IMR-90 (cell line): ENCODE results near the gene PRSS22. TPM values are rescaled to one million over a fixed set of nuclear protein-coding genes. Genes with fewer than 3 reads are reported as not detected.

Experiments used
- ATAC-seq: fragments of 200-7000 bp; cut with Tn5 transposase; 2 replicates; pipeline ENCODE4 v1.9.1; 2020; ENCODE audit warnings: low read depth, mild to moderate bottlenecking, moderate library complexity
- BruUV-seq: library from RNA; stranded (reverse); fragments of 400-500 nt; replicated peaks from 2 replicates; lab custom pipeline; 2021; lab: Mats Ljungman, UMichigan
- CTCF ChIA-PET: fragments of 300-600 bp; formaldehyde crosslinking; extraction: SDS; loops from one replicate; lab custom pipeline; 2021; ENCODE audit warnings: antibody characterized with exemption; lab: Yijun Ruan, JAX
- POLR2A ChIA-PET: fragments of 300-600 bp; sonication (Branson Sonifier 250); formaldehyde crosslinking; loops from one replicate; lab custom pipeline; 2022; ENCODE audit warnings: antibody characterized with exemption; ENCODE audit not compliant: unreplicated experiment; lab: Charles Lee
- DNase-seq: peaks from one replicate; pipeline ENCODE4 v3.0.0; 2013
- H2AFZ ChIP-seq: replicated peaks from 2 replicates; pipeline ENCODE3; 2013; ENCODE audit warnings: low read length, mild to moderate bottlenecking; ENCODE audit not compliant: poor library complexity
- H2AK5ac ChIP-seq: 2 replicates; pipeline ENCODE4 v1.6.1; 2013; ENCODE audit warnings: low read depth, low read length, inconsistent platforms
- H2AK9ac ChIP-seq: replicated peaks from 2 replicates; pipeline ENCODE3; 2013; ENCODE audit warnings: mild to moderate bottlenecking, low read depth, low read length, moderate library complexity; ENCODE audit not compliant: poor library complexity
- H2BK120ac ChIP-seq: 2 replicates; pipeline ENCODE4 v1.6.1; 2013; ENCODE audit warnings: low read depth, low read length, inconsistent platforms
- H2BK15ac ChIP-seq: 3 replicates; pipeline ENCODE4 v1.6.1; 2013; ENCODE audit warnings: low read depth, low read length, inconsistent platforms
- H2BK20ac ChIP-seq: 2 replicates; pipeline ENCODE4 v1.6.1; 2013; ENCODE audit warnings: low read depth, mild to moderate bottlenecking, inconsistent platforms, low read length, moderate library complexity
- H2BK5ac ChIP-seq: 2 replicates; pipeline ENCODE4 v1.6.1; 2013; ENCODE audit warnings: mild to moderate bottlenecking, low read depth, low read length, inconsistent platforms; ENCODE audit not compliant: poor library complexity, severe bottlenecking
- H3K14ac ChIP-seq: replicated peaks from 2 replicates; pipeline ENCODE4 v1.6.1; 2013; ENCODE audit warnings: low read depth, low read length, inconsistent platforms
- H3K18ac ChIP-seq: 2 replicates; pipeline ENCODE4 v1.6.1; 2013; ENCODE audit warnings: low read depth, low read length, control low read depth
- H3K23ac ChIP-seq: 2 replicates; pipeline ENCODE4 v1.6.1; 2013; ENCODE audit warnings: low read depth, low read length, inconsistent platforms
- H3K27ac ChIP-seq: 2 replicates; pipeline ENCODE4 v1.5.1; 2013; ENCODE audit warnings: mild to moderate bottlenecking, control low read depth, low read length; ENCODE audit not compliant: insufficient read depth
- H3K27me3 ChIP-seq: 2 replicates; pipeline ENCODE4 v1.6.1; 2013; ENCODE audit warnings: low read length; ENCODE audit not compliant: control insufficient read depth, insufficient read depth
- H3K36me3 ChIP-seq: 2 replicates; pipeline ENCODE4 v1.6.1; 2013; ENCODE audit warnings: low read length, mixed read lengths; ENCODE audit not compliant: control insufficient read depth, insufficient read depth
- H3K4ac ChIP-seq: 2 replicates; pipeline ENCODE4 v1.6.1; 2013; ENCODE audit warnings: low read depth, low read length, inconsistent platforms
- H3K4me1 ChIP-seq: 2 replicates; pipeline ENCODE4 v1.6.1; 2013; ENCODE audit warnings: low read length, mixed read lengths; ENCODE audit not compliant: control insufficient read depth, insufficient read depth
- H3K4me2 ChIP-seq: 2 replicates; pipeline ENCODE4 v1.6.1; 2013; ENCODE audit warnings: low read depth, mild to moderate bottlenecking, control low read depth, low read length, moderate library complexity
- H3K4me3 ChIP-seq: 2 replicates; pipeline ENCODE4 v1.5.1; 2013; ENCODE audit warnings: low read depth, mild to moderate bottlenecking, control low read depth, low read length, moderate library complexity; ENCODE audit not compliant: insufficient read depth
- H3K56ac ChIP-seq: 2 replicates; pipeline ENCODE4 v1.6.1; 2013; ENCODE audit warnings: low read length, inconsistent platforms; ENCODE audit not compliant: insufficient read depth; ENCODE audit errors: extremely low read depth
- H3K79me1 ChIP-seq, 2 experiments: 2 replicates each; pipeline ENCODE4 v1.6.1; 2013; ENCODE audit warnings: low read length in 2 of 2, inconsistent platforms in 1 of 2, low read depth in 1 of 2
- H3K9ac ChIP-seq: 2 replicates; pipeline ENCODE4 v1.6.1; 2013; ENCODE audit warnings: low read depth, low read length, control low read depth
- H3K9me1 ChIP-seq: 2 replicates; pipeline ENCODE4 v1.6.1; 2013; ENCODE audit warnings: low read length, inconsistent platforms; ENCODE audit not compliant: insufficient read depth
- H3K9me3 ChIP-seq: 2 replicates; pipeline ENCODE4 v1.6.1; 2013; ENCODE audit warnings: low read length; ENCODE audit not compliant: control insufficient read depth, insufficient read depth
- H4K20me1 ChIP-seq: 2 replicates; pipeline ENCODE4 v1.6.1; 2013; ENCODE audit warnings: low read length, inconsistent platforms; ENCODE audit not compliant: insufficient read depth
- H4K5ac ChIP-seq: 2 replicates; pipeline ENCODE4 v1.6.1; 2013; ENCODE audit warnings: mild to moderate bottlenecking, low read depth, low read length, control low read depth
- H4K8ac ChIP-seq, 2 experiments: 2 replicates each; pipeline ENCODE4 v1.6.1; 2013; ENCODE audit warnings: low read depth in 2 of 2, low read length in 2 of 2, control low read depth in 1 of 2, inconsistent platforms in 1 of 2
- H4K91ac ChIP-seq: 2 replicates; pipeline ENCODE4 v1.6.1; 2013; ENCODE audit warnings: low read depth, low read length, inconsistent platforms; ENCODE audit not compliant: insufficient read depth
- CEBPB ChIP-seq: IDR thresholded peaks from 2 replicates; pipeline ENCODE4 v1.6.1; 2012; ENCODE audit warnings: low read depth, low read length, improper control_type of control experiment
- MAZ ChIP-seq: IDR thresholded peaks from 2 replicates; pipeline ENCODE4 v1.6.1; 2012; ENCODE audit warnings: low read depth, mild to moderate bottlenecking, low read length, improper control_type of control experiment, moderate library complexity, borderline replicate concordance
- MXI1 ChIP-seq: IDR thresholded peaks from 2 replicates; pipeline ENCODE4 v1.6.1; 2012; ENCODE audit warnings: low read depth, mild to moderate bottlenecking, low read length, moderate library complexity, borderline replicate concordance
- NFE2L2 ChIP-seq: fragments of 150-350 bp; IDR thresholded peaks from 2 replicates; pipeline ENCODE4 v1.6.1; 2016; ENCODE audit warnings: low read depth, mild to moderate bottlenecking, low read length
- POLR2A ChIP-seq: IDR thresholded peaks from 2 replicates; pipeline ENCODE4 v1.6.1; 2012; ENCODE audit warnings: mild to moderate bottlenecking, low read depth, low read length
- RAD21 ChIP-seq: IDR thresholded peaks from 2 replicates; pipeline ENCODE4 v1.6.1; 2012; ENCODE audit warnings: low read length, improper control_type of control experiment
- RCOR1 ChIP-seq: IDR thresholded peaks from 2 replicates; pipeline ENCODE4 v1.6.1; 2012; ENCODE audit warnings: mild to moderate bottlenecking, low read length, improper control_type of control experiment; ENCODE audit not compliant: insufficient replicate concordance
- RFX5 ChIP-seq: IDR thresholded peaks from 2 replicates; pipeline ENCODE4 v1.8.0; 2012; ENCODE audit warnings: low read depth, mild to moderate bottlenecking, low read length, moderate library complexity
- SMC3 ChIP-seq: fragments of 150-350 bp; IDR thresholded peaks from 2 replicates; pipeline ENCODE4 v1.6.1; 2016; ENCODE audit warnings: low read depth, mild to moderate bottlenecking, antibody characterized with exemption, low read length, moderate library complexity
- WGBS, 2 experiments: methylation state at CpG; one replicate each; pipeline versions ENCODE4 v1.1.5 to v1.1.7; 2013; ENCODE audit warnings: missing lambda C conversion rate in 2 of 2; ENCODE audit not compliant: insufficient read length in 1 of 2; ENCODE audit errors: extremely low coverage in 2 of 2; 5-methylcytosine and 5-hydroxymethylcytosine counted together
- dilution Hi-C: fragments of 300-500 bp; cut with HindIII; formaldehyde crosslinking; loops from one replicate; pipeline ENCODE4 v1.14.3; 2018; ENCODE audit warnings: low sequenced_read_pairs; ENCODE audit not compliant: unreplicated experiment
- in situ Hi-C: fragments of 300-500 bp; cut with MboI; formaldehyde crosslinking; loops from 3 replicates; pipeline ENCODE4 v1.14.3; 2019; ENCODE audit warnings: low sequenced_read_pairs, inconsistent platforms, mixed read lengths
- intact Hi-C: fragments of 100-400 bp; cut with micrococcal nuclease; formaldehyde crosslinking; loops from 2 replicates; pipeline ENCODE4 v1.10.0; 2022
- polyA plus RNA-seq, 3 experiments: library from polyadenylated mRNA; depleted of rRNA; stranded (reverse); fragments of >200 nt; gene quantifications; 2 replicates each; pipeline ENCODE4 v1.2.3, GENCODE V29; 2012; ENCODE audit warnings: low replicate concordance in 1 of 3
- total RNA-seq: library from RNA; depleted of rRNA; stranded (reverse); fragments of >200 nt; gene quantifications from 2 replicates; pipeline ENCODE4 v1.2.3, GENCODE V29; 2012
- TF ChIP-seq, protein P1 (sequence below): conservative IDR thresholded peaks from 2 replicates; pipeline ENCODE4 v1.5.1; 2012; ENCODE audit warnings: mild to moderate bottlenecking, low read depth, low read length, improper control_type of control experiment
- TF ChIP-seq, protein P2 (sequence below): fragments of 150-350 bp; IDR thresholded peaks from 2 replicates; pipeline ENCODE4 v1.6.1; 2016; ENCODE audit warnings: low read depth, mild to moderate bottlenecking, low read length, moderate library complexity, borderline replicate concordance

The PRSS22 gene
- total and polyA plus RNA-seq, 2 of the 4 experiments (the other 2 are of a cell fraction), result not detected

DNA sequence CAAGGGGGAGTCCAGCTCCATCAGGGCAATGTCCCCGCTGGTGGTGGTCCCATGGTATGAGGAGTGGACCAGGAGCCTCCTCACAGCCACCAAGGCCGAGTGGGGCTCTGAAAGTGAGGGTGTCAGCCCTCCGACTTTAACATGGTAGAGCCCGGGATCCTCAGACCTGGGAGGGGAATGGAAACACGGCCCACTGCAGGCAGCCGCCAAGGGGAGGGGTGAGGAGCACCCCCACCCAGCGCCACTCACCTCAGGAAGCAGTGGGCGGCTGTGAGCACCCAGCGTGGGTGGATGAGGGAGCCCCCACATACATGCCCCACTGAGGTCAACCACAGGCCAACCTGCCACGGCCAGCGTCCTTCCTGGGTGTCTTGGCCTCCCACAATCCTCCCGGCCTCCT lies 17.1 kb downstream of the PRSS22 start:
- Histone ChIP-seq H3K9me1 (peaks cover 4% of the 10 kb centered on the region; the same call in 1 of the 2 replicates), H3K27me3 (no peaks in the 10 kb centered on the region; the same call in 1 of the 2 replicates), H3K18ac (no peak overlapping the region), H2AK5ac (no peak overlapping the region), H4K5ac (no peak overlapping the region), H3K4ac (no peak overlapping the region), H4K20me1 (peaks cover 3% of the 10 kb centered on the region; the same call in 1 of the 2 replicates), H4K8ac (no peak overlapping the region), H2BK15ac (no peak overlapping the region; the same call in 2 of the 3 replicates), H3K14ac (no peak overlapping the region), H3K36me3 (no peaks in the 10 kb centered on the region), H3K56ac (no peak overlapping the region), H3K9ac (no peak overlapping the region), H3K4me1 (peaks cover 8% of the 10 kb centered on the region), H4K91ac (no peak overlapping the region), H2BK120ac (no peak overlapping the region), H2BK20ac (no peak overlapping the region), H3K4me3 (no peak overlapping the region), H3K79me1 (no peaks in the 10 kb centered on the region), H3K23ac (no peak overlapping the region), H2BK5ac (no peak overlapping the region), H3K4me2 (no peak overlapping the region), H3K9me3 (no peaks in the 10 kb centered on the region), H2AFZ (no peak overlapping the region), H3K27ac (no peak overlapping the region), H2AK9ac (no peak overlapping the region)
- no CpG with 5 or more reads among the region's 12 CpGs for WGBS, 2 experiments
- dilution Hi-C loops, result no loop called here
- TF ChIP-seq, protein P1, sequence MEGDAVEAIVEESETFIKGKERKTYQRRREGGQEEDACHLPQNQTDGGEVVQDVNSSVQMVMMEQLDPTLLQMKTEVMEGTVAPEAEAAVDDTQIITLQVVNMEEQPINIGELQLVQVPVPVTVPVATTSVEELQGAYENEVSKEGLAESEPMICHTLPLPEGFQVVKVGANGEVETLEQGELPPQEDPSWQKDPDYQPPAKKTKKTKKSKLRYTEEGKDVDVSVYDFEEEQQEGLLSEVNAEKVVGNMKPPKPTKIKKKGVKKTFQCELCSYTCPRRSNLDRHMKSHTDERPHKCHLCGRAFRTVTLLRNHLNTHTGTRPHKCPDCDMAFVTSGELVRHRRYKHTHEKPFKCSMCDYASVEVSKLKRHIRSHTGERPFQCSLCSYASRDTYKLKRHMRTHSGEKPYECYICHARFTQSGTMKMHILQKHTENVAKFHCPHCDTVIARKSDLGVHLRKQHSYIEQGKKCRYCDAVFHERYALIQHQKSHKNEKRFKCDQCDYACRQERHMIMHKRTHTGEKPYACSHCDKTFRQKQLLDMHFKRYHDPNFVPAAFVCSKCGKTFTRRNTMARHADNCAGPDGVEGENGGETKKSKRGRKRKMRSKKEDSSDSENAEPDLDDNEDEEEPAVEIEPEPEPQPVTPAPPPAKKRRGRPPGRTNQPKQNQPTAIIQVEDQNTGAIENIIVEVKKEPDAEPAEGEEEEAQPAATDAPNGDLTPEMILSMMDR, result no peak
- TF ChIP-seq, protein P2, sequence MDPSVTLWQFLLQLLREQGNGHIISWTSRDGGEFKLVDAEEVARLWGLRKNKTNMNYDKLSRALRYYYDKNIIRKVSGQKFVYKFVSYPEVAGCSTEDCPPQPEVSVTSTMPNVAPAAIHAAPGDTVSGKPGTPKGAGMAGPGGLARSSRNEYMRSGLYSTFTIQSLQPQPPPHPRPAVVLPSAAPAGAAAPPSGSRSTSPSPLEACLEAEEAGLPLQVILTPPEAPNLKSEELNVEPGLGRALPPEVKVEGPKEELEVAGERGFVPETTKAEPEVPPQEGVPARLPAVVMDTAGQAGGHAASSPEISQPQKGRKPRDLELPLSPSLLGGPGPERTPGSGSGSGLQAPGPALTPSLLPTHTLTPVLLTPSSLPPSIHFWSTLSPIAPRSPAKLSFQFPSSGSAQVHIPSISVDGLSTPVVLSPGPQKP, result no peak
- no peak for TF ChIP-seq POLR2A
- TF ChIP-seq RCOR1, result no peak
- no peak for TF ChIP-seq RAD21
- no peak for TF ChIP-seq MAZ
- no peak for TF ChIP-seq MXI1
- TF ChIP-seq CEBPB, result no peak
- TF ChIP-seq NFE2L2, result no peak
- TF ChIP-seq SMC3, result no peak
- TF ChIP-seq RFX5, result no peak
- ChIA-PET CTCF (no interaction called here), POLR2A (no interaction called here)
- no TSS peak for BruUV-seq
- intact Hi-C loops, result no loop called here
- no peak for DNase-seq
- in situ Hi-C loops, result no loop called here
- ATAC-seq, result no peak
